Heart right ventricle (tissue), 16 donors: ENCODE results near the gene PBLD. TPM values are rescaled to one million over a fixed set of nuclear protein-coding genes. Genes with fewer than 3 reads are reported as not detected.
"Not testable (repeated sequence)": the region's sequence is repeated elsewhere in the genome, so short reads cannot be mapped to it uniquely, and the experiment has no call there.

ENCODE experiments used
- ATAC-seq, 8 donors: fragments of 200-7000 bp; cut with Tn5 transposase; one replicate each; pipeline ENCODE4 v1.9.1; 2020; ENCODE audit warnings: mild to moderate bottlenecking in 8 of 8, moderate library complexity in 8 of 8, moderate number of reproducible peaks in 1 of 8
- DNase-seq, 2 donors: peaks; one replicate each; pipeline ENCODE4 v3.0.0-alpha.2; 2020
- H3K27ac ChIP-seq, 10 donors: fragments of 200-600 bp; sonication (generic) in 2 of 10; one replicate each; pipeline versions ENCODE4 v1.5.0 to v1.8.0; 2020 to 2022; ENCODE audit warnings: mild to moderate bottlenecking in 3 of 10
- H3K27me3 ChIP-seq, 7 donors: fragments of 200-600 bp; one replicate each; pipeline ENCODE4 v1.8.0; 2021 to 2022; ENCODE audit warnings: mild to moderate bottlenecking in 2 of 7
- H3K36me3 ChIP-seq, 9 donors: fragments of 200-600 bp; sonication (generic) in 1 of 9; one replicate each; pipeline versions ENCODE4 v1.5.0 to v1.8.0; 2020 to 2022; ENCODE audit warnings: mild to moderate bottlenecking in 2 of 9
- H3K4me1 ChIP-seq, 9 donors: fragments of 200-600 bp; sonication (generic) in 1 of 9; one replicate each; pipeline versions ENCODE4 v1.5.0 to v1.8.0; 2020 to 2022; ENCODE audit warnings: mild to moderate bottlenecking in 4 of 9
- H3K4me3 ChIP-seq, 10 donors: fragments of 200-600 bp; sonication (generic) in 2 of 10; one replicate each; pipeline versions ENCODE4 v1.5.0 to v1.8.0; 2020 to 2022; ENCODE audit warnings: mild to moderate bottlenecking in 7 of 10, moderate library complexity in 2 of 10
- H3K9me3 ChIP-seq, 11 donors: fragments of 200-600 bp in 10 of 11; sonication (generic) in 2 of 11; one replicate each; pipeline versions ENCODE4 v1.5.0 to v1.8.0; 2013 to 2022; ENCODE audit warnings: mild to moderate bottlenecking in 2 of 11, control low read depth in 1 of 11, moderate library complexity in 1 of 11
- CTCF ChIP-seq, 9 donors: fragments of 200-600 bp; sonication (generic) in 2 of 9; IDR thresholded peaks; one replicate each; pipeline versions ENCODE4 v1.5.0 to v1.8.0; 2021 to 2022; ENCODE audit warnings: antibody characterized with exemption in 9 of 9, mild to moderate bottlenecking in 5 of 9, moderate library complexity in 1 of 9
- WGBS, 2 donors: extraction: QIAGEN DNeasy Blood & Tissue Kit; methylation state at CpG; one replicate each; pipeline ENCODE4 v1.1.7; 2013; ENCODE audit warnings: inconsistent platforms in 1 of 2; 5-methylcytosine and 5-hydroxymethylcytosine counted together
- intact Hi-C, 10 donors: fragments of 100-400 bp; cut with DNase I; formaldehyde crosslinking; loops; one replicate each; pipeline versions ENCODE4 v1.11.1 to v1.14.2; 2022
- polyA plus RNA-seq, 2 donors: library from polyadenylated mRNA; stranded (reverse); fragments of 200-250 nt; gene quantifications; one replicate each; pipeline ENCODE4 v1.2.3, GENCODE V29; 2013
- total RNA-seq, 10 donors: library from RNA; stranded (reverse); fragmentation: NEBNext Ultra II Directional in 3 of 10; extraction: Animal tissue kit (Norgen Biotek cat#: 25700) in 3 of 10; gene quantifications; one replicate each; pipeline versions ENCODE4 v1.2.1 to v1.2.4, GENCODE V29; 2021 to 2023
- donor health status: Arrhythmogenic right ventricular cardiomyopathy.
- donor health status: ischemic (EF 13 %, LVEDD 7.1; RV severe dilation, severe dysfunction).
- donor health status: healthy with polysubstance abuse.
- donor health status: DM: no; HTN: yes; CAD: no.
- donor health status: DM: no; HTN: no; CAD: no.
- donor health status: ischemic (EF 25% LVEDD 6.9; RV normal size, moderate dysfunction).
- donor health status: ischemic (EF 25% LVEDD 5.7; RV mildly dilated, moderate dysfunction).
- donor health status: healthy.
- donor health status: DM: yes; HTN: yes; CAD: no.
- donor health status: Ischemic cardiomyopathy.
- donor health status: ischemic (EF 35%, LVEDD 5.7; RV mildly dilated, moderate dysfunction).
- donor health status: nonischemic (EF 11% LVEDD 7.7; RV severe dilation, severe dysfunction).
- donor health status: DM: yes; HTN: yes; CAD: no.
- donor health status: PGD.
- donor health status: ischemic (EF 29% LVEDD 5.4; RV normal size, mild dysfunction).
- donor health status: nonischemic (EF 23%, LVEDD 6.1; RV moderate dilation, normal function).

PBLD gene
- total and polyA plus RNA-seq, 12 donors = 1.3 to 8.1 (median 5.5) TPM

GRCh38 chr10:68251151-68251550 lies 81.6 kb downstream of the PBLD start:
- ATAC-seq = no peak
- no peak for DNase-seq
- 77 to 82% methylated on average over 7 of the region's 7 CpGs for whole genome bisulfite sequencing, 2 donors
- Histone ChIP-seq H3K4me1 (peaks cover 0 to 6% (median 0%) of the 10 kb centered on the region in 9 donors), H3K27ac (no peak overlapping the region), H3K36me3 (no peaks in the 10 kb centered on the region), H3K4me3 (no peak overlapping the region), H3K9me3 (no peaks in the 10 kb centered on the region), H3K27me3 (no peaks in the 10 kb centered on the region)
- intact Hi-C loops = no loop called here
- TF ChIP-seq CTCF (IDR thresholded peaks at IDR 0.05) = no peak

- DNase-seq (no peak), ATAC-seq (no peak)
- WGBS, 2 donors = 68 to 74% methylated on average over 4 of the region's 4 CpGs
- Histone ChIP-seq H3K4me3 (no peak overlapping the region), H3K27ac (no peak overlapping the region), H3K4me1 (peaks cover 0 to 6% (median 0%) of the 10 kb centered on the region in 9 donors), H3K9me3 (no peaks in the 10 kb centered on the region), H3K27me3 (no peaks in the 10 kb centered on the region), H3K36me3 (no peaks in the 10 kb centered on the region)
- no peak for TF ChIP-seq CTCF (IDR thresholded peaks at IDR 0.05)
- intact Hi-C loops = no loop called here
Measured at GRCh38 chr10:68249297-68249696, 83.4 kb downstream of the PBLD start.

GRCh38 chr10:68247931-68248330 lies 84.8 kb downstream of the PBLD start:
- H3K36me3 ChIP-seq = no peaks in the 10 kb centered on the region
- TF ChIP-seq CTCF (IDR thresholded peaks at IDR 0.05) = no peak
- intact Hi-C loops = no loop called here
- H3K9me3 ChIP-seq = no peaks in the 10 kb centered on the region
- DNase-seq = no peak
- no peak for ATAC-seq
- WGBS, 2 donors = 77% methylated on average over 6 of the region's 6 CpGs
- H3K27me3 ChIP-seq = no peaks in the 10 kb centered on the region
- no peak overlapping the region for H3K4me3 ChIP-seq
- no peaks in the 10 kb centered on the region for H3K4me1 ChIP-seq
- H3K27ac ChIP-seq = no peak overlapping the region

GRCh38 chr10:68246397-68246796 lies 86.3 kb downstream of the PBLD start:
- WGBS, 2 donors = 94 to 97% methylated on average over 7 of the region's 7 CpGs
- H3K9me3 ChIP-seq, H3K4me3 ChIP-seq, DNase-seq, H3K36me3 ChIP-seq, intact Hi-C loops, ATAC-seq, H3K27ac ChIP-seq, H3K4me1 ChIP-seq, H3K27me3 ChIP-seq: not testable (repeated sequence)

- Histone ChIP-seq H3K4me1 (no peaks in the 10 kb centered on the region), H3K27me3 (no peaks in the 10 kb centered on the region), H3K9me3 (no peaks in the 10 kb centered on the region), H3K36me3 (no peaks in the 10 kb centered on the region), H3K27ac (no peak overlapping the region), H3K4me3 (no peak overlapping the region)
- no peak for DNase-seq
- intact Hi-C loops = no loop called here
- 71 to 87% methylated on average over 2 of the region's 2 CpGs for WGBS, 2 donors
- no peak for TF ChIP-seq CTCF (IDR thresholded peaks at IDR 0.05)
- no peak for ATAC-seq
Measured at GRCh38 chr10:68242051-68242450, 90.7 kb downstream of the PBLD start.
